ENCODE data around the gene TNRC6C.

DNA sequence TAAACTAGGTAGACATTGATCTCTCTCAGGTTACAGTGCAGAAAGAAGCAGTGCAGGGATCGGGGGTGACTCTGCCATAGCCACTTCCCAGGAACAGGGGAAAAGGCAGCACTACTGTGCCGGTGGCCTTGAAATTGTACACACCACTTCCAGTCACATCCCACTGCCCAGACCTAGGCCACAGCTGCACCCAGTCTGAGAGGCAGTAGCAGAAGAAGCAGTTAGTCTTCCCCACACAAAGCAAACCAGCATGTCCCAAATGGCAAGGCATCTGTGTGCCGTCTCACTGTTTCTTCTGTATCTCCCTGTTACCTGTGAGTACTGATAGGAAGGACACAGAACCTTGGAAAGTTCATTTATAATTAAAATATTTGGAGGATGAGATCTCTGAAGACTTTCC lies 123.0 kb downstream of the TNRC6C start:
- TF ChIP-seq, protein P1, sequence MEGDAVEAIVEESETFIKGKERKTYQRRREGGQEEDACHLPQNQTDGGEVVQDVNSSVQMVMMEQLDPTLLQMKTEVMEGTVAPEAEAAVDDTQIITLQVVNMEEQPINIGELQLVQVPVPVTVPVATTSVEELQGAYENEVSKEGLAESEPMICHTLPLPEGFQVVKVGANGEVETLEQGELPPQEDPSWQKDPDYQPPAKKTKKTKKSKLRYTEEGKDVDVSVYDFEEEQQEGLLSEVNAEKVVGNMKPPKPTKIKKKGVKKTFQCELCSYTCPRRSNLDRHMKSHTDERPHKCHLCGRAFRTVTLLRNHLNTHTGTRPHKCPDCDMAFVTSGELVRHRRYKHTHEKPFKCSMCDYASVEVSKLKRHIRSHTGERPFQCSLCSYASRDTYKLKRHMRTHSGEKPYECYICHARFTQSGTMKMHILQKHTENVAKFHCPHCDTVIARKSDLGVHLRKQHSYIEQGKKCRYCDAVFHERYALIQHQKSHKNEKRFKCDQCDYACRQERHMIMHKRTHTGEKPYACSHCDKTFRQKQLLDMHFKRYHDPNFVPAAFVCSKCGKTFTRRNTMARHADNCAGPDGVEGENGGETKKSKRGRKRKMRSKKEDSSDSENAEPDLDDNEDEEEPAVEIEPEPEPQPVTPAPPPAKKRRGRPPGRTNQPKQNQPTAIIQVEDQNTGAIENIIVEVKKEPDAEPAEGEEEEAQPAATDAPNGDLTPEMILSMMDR (IDR thresholded peaks at IDR 0.05 in 2 of 3, conservative IDR thresholded peaks at IDR 0.05 in 1 of 3; ENCODE audit: insufficient read depth in 2 of 3, low read depth in 1 of 3, low read length in 3 of 3) = no peak
- TF ChIP-seq ID3 (CRISPR knock-in tag; IDR thresholded peaks at IDR 0.05) = no peak
- TF ChIP-seq ID3 (tag; IDR thresholded peaks at IDR 0.05) = no peak
- TF ChIP-seq, protein P2, sequence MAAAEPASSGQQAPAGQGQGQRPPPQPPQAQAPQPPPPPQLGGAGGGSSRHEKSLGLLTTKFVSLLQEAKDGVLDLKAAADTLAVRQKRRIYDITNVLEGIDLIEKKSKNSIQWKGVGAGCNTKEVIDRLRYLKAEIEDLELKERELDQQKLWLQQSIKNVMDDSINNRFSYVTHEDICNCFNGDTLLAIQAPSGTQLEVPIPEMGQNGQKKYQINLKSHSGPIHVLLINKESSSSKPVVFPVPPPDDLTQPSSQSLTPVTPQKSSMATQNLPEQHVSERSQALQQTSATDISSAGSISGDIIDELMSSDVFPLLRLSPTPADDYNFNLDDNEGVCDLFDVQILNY (CRISPR knock-in tag; IDR thresholded peaks at IDR 0.05) = no peak
- no peak for TF ChIP-seq ZBTB33 (CRISPR knock-in tag; IDR thresholded peaks at IDR 0.05)
- no peak for TF ChIP-seq PTBP1 (IDR thresholded peaks at IDR 0.05; ENCODE audit: low read depth, low read length)
- no peak for TF ChIP-seq NFYB (IDR thresholded peaks at IDR 0.05; ENCODE audit: extremely low read depth, insufficient read length)
